GM12891 (cell line): Measurements from ENCODE around the gene LILRA6.
"Not testable (repeated sequence)": the region's sequence is repeated elsewhere in the genome, so short reads cannot be mapped to it uniquely, and the experiment has no call there.

ENCODE experiments used
- DNase-seq: peaks from one replicate; pipeline ENCODE4 v3.0.0; 2011; ENCODE audit warnings: low spot score; ENCODE audit not compliant: insufficient read length
- FAIRE-seq: peaks from 2 replicates; lab custom pipeline; 2011; peaks lifted over from hg19 to GRCh38; lab: Jason Lieb, UNC
- PAX5 ChIP-seq: IDR thresholded peaks from 2 replicates; pipeline ENCODE4 v1.6.1; 2011; ENCODE audit warnings: low read length, moderate library complexity, mild to moderate bottlenecking; ENCODE audit not compliant: insufficient read depth, severe bottlenecking
- POLR2A ChIP-seq: IDR thresholded peaks from 2 replicates; pipeline ENCODE4 v1.6.1; 2011; ENCODE audit warnings: low read depth, low read length, control low read depth
- POLR2AphosphoS5 ChIP-seq: IDR thresholded peaks from 2 replicates; pipeline ENCODE4 v1.6.1; 2011; ENCODE audit warnings: low read depth, low read length, control low read depth
- POU2F2 ChIP-seq: IDR thresholded peaks from 2 replicates; pipeline ENCODE4 v1.6.1; 2011; ENCODE audit warnings: low read depth, mild to moderate bottlenecking, control low read depth, low read length, moderate library complexity
- SPI1 ChIP-seq: IDR thresholded peaks from 2 replicates; pipeline ENCODE4 v1.6.1; 2011; ENCODE audit warnings: low read depth, low read length, control low read depth
- TAF1 ChIP-seq: IDR thresholded peaks from 2 replicates; pipeline ENCODE4 v1.6.1; 2011; ENCODE audit warnings: low read depth, low read length, control low read depth

LILRA6 gene

DNA sequence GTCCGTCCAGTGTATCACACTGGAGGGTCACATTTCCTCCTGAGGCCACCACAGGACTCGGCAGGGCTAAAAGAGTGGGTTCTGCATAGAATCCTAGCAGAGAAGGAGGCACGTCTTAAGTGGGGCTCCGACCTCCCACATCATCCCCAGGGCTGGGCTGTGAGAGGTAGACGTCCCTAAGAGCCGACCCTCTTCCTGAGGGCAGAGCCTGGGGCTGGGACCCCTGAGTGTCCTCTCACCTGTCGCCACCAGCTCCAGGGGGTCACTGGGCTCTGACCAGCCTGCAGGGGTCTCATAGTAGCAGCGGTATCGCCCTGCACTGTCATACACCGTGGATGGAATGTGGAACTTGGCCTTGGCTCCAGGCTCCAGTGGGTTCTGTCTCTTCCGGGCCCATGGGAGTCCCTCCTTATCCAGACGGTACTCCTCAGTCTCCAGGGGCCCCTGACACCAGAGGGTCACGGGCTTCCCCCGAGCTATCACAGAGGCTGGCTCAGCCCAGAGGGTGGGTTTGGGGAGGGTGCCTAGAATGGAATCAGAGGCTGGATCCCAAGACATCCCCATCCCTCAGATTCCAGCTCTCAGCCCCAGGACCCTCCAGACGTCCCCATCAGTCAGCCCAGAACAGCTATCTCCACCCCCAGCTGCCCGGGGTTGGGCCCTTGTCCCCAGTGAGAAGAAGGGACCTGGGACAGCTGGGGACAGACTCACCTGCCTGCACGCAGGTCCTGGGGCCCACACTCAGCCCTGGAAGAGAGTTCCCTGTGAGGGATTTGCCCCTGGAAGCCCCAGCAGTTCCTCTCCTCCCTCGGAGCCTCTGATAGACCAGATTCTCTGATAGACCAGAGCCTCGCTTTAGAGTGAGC lies 13.9 kb upstream of the LILRA6 start:
- DNase-seq (no peak), FAIRE-seq (no peak)
- TF ChIP-seq SPI1 (no peak), POU2F2 (no peak), TAF1 (no peak), POLR2A (no peak), PAX5 (no peak), POLR2AphosphoS5 (no peak)

DNA sequence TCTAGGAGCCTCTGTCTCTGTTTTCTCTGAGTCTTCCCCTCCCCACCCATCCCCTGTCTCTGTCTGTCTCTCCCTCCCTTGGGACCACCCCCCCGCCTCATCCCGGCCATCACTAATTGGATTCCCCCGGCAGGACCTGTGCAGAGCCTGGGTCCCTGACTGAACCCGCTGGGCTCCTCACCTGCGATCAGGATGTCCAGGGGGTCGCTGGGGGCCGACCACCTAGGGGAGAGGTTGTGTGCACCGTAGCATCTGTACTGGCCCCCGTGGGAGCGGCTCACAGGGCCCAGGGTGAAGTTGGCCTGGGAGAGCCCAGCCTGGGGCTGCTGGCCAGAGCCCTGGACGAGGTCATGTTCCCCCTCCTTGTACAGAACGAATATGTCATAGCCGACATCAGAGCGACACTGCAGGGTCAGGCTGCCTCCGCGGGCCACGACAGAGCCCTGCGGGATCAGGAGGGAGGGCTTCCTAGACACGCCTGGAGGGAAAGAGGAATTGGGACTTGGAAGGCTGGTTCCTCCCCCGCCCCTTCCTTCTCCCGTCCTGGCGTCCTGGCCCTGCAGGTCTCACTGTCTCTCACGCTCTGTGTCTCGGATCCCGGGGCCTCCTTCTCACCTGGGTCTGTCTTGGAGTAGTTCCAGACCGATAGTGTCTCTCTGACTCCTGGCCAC lies 12.7 kb upstream of the LILRA6 start:
- no peak for TF ChIP-seq PAX5
- TF ChIP-seq POLR2AphosphoS5, result no peak
- TF ChIP-seq TAF1, result no peak
- TF ChIP-seq SPI1, result no peak
- TF ChIP-seq POU2F2, result no peak
- no peak for TF ChIP-seq POLR2A
- DNase-seq (no peak), FAIRE-seq (no peak)

DNA sequence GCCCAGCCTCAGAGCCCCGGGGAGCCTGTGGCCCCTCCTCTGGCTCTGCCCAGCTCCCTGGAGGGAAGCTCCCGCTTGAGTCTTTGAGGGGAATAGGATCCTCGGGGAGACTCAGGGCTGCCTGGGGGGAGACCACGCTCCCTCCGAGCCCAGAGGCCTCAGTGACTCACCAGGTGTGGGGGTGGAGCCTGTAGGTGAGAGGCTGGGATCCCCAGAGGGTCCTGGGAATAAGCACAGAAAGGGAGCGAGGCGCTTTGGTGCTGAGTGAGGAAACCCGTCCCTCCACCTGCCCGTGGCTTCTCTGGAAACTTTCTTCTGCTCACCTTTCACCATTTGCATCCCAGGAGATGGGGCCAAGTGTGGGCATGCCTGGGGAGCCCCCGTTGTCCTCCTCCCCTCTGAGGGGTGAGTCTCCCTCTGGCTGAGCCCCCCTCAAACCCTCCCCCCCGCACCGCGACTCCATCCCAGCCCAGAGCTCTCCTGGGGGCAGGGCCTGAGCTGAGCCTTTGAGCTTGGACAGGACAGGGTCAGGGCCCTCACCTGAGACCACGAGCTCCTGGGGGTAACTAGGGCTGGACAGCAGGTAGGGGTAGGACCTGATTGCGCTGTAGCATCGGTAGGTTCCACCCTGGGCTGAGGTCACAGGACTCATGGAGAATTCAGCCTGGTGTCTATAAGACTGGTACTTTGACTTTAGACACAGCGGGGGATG lies 11.8 kb upstream of the LILRA6 start:
- no peak for FAIRE-seq
- TF ChIP-seq POLR2AphosphoS5 (no peak), TAF1 (no peak), POLR2A (no peak)
- no peak for DNase-seq

DNA sequence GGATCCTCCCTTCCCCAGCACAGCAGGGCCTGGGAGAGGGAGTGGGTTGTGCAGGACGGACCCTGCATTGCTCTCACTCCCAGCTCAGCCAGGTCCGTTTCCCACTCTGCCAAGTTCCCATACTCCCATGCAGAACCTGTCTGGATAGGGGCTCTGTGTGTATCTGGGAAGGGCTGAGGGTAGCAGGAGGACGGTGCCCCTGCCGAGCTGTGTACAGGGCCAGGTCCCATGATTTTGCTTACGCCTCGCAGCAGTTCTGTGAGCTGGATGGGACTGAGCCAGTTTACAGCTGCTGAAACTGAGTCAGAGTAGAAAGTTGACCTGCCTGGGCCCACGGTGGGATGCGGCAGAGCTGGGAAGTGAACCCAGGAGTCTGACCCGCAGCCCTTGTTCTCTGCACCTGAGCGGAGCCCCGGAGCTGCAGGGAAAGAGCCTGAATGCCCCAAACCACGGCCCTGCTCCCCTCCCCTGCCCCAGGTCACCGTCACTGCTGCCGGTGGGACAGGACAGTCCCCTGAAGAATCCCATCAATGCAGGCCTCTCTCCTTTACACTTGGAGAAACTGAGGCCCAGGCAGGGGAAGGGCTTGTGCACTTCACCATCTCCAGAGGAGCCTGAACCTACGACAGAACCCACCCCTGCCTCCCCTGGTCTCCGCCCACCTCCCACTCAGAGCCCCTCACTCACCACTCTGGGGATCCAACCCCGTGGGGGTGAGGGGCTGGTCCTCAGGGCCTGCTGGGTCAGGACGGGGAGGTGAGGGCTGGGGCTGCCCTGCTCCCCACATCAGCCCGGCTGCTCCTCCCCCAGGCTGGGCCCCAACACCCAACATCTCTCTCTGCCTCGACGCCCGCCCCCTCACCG lies 11.0 kb upstream of the LILRA6 start:
- TF ChIP-seq PAX5 (no peak), POU2F2 (no peak), POLR2AphosphoS5 (no peak), POLR2A (no peak)
- FAIRE-seq, result no peak
- no peak for DNase-seq

DNA sequence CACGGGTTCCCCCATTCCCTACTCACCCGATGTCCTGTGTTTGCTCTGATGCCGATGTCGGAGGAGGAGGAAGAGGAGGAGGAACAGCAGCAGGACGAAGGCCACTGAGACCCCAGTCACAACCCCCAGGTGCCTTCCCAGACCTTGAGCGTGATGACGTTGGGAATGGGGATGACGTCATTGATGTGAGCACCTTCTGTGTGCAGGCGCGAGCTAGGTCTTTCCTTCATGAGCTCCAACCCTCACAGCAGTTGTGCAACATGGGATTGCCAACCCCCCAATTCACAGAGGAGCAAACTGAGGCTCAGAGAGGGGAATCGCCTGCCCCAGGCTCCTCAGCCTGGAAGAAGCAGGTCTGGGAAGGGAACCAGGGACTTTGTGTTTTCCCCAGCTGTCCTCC lies 10.3 kb upstream of the LILRA6 start:
- DNase-seq (no peak), FAIRE-seq (no peak)
- TF ChIP-seq POLR2A (no peak), TAF1 (no peak), PAX5 (no peak)

DNA sequence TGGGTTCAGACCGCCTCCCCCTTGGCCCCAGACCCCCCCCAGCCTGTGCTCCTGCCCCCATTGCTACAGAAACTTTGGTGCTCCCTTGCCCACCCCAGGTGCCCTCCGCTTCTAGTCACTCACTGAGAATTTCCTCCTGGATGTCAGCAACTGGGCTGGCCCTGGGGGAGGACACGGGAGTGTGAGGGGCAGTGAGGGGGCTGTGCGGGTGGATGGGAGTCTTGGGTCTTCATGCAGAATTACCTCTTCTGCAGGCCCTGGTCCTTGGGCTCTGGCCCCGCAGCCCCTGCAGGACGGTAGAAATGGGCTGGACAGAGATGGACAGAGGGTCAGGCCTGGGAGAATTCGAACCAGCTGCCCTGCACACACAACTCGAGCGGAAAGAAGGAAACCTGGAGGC lies 9.7 kb upstream of the LILRA6 start:
- FAIRE-seq (no peak), DNase-seq (no peak)

DNA sequence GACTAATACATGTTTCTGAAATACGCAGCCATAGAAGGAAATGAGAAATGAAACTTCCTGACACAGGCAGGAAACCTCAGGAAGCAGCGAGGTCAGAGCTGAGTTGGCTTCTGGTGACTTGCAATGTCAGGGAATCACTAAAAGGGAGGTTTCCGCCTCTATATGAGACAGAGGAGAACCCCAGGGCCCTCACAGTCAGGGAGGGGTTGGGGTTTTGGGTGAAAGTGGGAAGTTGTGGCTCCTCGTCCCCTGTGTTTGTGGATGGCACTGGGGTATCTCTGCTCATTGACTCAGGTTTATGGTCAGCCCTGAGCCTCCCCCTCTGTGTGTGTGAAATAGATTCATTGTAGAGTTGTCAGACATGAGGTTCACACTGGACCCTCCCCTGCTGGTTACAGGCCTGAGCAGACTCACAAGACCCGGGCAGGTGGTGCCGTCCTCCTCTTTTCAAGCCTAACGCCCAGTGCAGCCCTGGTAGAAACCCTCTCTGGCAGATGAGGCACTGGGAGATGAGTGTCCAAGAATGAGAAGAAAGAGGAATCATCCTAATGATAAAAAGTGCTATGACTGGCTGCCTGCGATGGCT lies 5.5 kb upstream of the LILRA6 start:
- DNase-seq (no peak), FAIRE-seq (no peak)
- TF ChIP-seq POLR2AphosphoS5, result no peak
- peak; percentile 47 for TF ChIP-seq SPI1
- TF ChIP-seq POU2F2, result no peak

More for the DNA sequence above, 9.7 kb upstream of the LILRA6 start:
- TF ChIP-seq SPI1 (no peak), POLR2A (no peak), TAF1 (no peak), POU2F2 (no peak), POLR2AphosphoS5 (no peak), PAX5 (no peak)

DNA sequence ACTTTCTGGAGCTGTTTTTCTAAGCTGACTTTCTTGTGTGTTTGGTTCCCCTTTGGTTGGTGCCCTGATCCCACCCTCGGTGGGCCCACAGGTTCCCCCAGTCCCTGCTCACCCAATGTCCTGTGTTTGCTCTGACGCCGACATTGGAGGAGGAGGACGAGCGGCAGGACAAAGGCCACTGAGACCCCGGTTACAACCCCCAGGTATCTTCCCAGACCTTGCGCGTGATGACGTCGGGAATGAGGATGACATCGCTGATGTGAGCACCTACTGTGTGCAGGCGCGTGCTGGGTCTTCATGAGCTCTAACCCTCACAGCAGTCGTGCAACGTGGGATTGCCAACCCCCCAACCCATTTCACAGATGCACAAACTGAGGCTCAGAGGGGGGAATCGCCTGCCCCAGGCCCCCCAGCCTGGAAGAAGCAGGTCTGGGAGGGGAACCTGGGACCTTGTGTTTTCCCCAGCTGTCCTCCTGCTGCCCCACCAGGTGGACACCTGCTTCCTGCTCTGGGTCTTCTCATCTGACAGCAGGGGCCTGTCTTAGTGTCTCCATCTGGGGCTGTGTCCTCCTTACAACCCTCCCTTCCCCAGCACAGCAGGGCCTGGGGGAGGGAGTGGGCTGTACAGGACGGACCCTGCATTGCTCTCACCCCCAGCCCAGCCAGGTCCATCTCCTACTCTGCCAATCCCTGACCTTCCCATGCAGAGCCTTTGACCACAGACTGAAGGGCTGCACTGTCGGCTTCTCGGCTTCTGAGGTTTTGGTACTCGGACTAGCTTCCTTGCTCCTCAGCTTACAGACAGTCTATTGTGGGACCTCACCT lies 4.7 kb upstream of the LILRA6 start:
- DNase-seq (no peak), FAIRE-seq (no peak)
- TF ChIP-seq POU2F2 (no peak), POLR2A (no peak), PAX5 (no peak), SPI1 (no peak), POLR2AphosphoS5 (no peak), TAF1 (no peak)

DNA sequence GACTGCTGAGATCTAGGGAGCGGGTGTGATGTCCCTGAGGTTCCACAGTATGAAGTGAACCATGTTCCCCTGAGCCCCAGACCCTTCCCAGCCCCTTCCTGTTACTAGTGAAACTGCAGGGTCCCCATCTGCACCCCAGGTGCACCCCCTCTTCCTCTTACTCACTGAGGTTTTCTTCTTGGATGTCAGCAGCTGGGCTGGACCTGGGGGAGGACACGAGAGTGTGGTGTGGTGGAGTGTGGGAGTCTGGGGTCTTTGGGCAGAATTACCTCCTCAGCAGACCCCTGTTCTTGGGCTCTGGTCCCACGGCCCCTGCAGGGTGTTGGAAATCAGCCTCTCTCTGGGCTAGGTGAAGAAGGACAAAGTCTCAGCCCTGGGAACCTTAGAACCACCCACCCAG lies 3.3 kb upstream of the LILRA6 start:
- no peak for FAIRE-seq
- DNase-seq, result no peak
- TF ChIP-seq TAF1, result no peak
- TF ChIP-seq POU2F2, result no peak
- no peak for TF ChIP-seq PAX5
- no peak for TF ChIP-seq POLR2AphosphoS5
- TF ChIP-seq SPI1, result no peak
- no peak for TF ChIP-seq POLR2A

DNA sequence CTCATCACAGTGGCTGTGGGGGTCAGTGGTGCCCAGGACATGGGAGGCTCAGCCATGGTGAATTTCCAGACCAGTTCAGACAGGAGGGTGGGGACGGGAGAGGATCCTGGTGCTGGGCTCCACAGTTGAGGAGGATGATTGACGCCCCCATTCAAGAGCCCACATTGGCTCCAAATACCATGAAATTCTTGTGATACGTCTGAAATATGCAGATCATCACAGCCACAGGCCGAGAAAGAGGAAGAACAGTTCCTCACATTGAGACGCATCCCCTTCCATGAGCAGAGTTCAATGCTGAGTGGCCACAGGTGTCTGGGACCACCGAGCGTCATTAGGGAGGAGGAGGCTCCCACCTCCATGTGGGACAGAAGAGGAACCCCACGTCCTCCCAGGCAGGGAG lies 1.2 kb upstream of the LILRA6 start:
- not testable (repeated sequence) for DNase-seq

DNA sequence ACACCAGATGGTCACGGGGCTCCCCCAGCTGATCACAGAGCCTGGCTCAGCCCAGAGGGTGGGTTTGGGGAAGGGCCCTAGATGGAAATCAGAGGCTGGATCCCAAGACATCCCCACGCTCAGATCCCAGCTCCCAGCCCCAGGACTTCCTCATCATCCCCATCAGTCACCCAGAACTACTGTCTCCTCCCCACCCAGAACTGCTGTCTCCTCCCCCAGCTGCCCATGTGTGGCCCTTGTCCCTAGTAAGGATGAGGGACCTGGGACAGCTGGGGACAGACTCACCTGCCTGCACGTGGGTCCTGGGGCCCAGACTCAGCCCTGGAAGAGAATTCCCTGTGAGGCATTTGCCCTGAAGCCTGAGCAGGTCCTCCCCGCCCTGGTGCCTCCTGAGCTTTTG lies 356 bp downstream of the LILRA6 start:
- FAIRE-seq, result not testable (repeated sequence)

More for the DNA sequence above, 1.2 kb upstream of the LILRA6 start:
- not testable (repeated sequence) for FAIRE-seq

DNA sequence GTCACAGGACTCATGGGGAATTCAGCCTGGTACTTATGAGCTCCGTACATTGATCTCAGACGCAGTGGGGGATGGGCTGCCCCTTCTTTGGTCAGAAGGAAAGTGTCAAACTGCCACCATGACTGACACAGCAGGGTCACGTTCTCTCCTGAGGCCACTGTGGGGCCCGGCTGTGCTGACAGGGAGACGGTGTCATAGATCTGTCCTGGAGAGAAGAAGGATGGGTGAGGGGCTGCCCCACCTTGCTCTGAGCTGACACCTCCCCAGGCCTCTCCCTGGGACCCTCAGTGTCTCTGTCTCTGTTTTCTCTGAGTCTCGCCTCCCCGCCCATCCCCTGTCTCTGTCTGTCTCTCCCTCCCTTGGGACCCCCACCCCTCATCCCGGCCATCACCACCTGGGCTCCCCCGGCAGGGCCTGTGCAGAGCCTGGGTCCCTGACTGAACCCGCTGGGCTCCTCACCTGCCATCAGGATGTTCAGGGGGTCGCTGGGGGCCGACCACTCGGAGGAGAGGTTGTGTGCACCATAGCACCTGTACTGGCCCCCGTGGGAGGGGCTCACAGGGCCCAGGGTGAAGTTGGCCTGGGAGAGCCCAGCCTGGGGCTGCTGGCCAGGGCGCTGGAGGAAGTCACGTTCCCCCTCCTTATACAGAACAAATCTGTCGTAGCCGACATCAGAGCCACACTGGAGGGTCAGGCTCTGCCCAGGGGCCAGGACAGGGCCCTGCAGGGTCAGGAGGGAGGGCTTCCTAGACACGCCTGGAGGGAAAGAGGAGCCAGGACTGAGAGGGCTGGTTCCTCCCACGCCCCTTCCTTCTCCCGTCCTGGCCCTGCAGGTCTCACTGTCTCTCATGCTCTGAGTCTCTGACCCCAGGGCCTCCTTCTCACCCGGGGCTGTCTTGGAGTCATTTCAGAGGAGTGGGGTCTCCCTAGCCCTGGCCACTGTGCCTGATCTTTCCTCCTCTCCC lies 1.9 kb downstream of the LILRA6 start:
- not testable (repeated sequence) for DNase-seq, FAIRE-seq

More for the DNA sequence above, 356 bp downstream of the LILRA6 start:
- DNase-seq, result not testable (repeated sequence)
